ENCODE measurements around the gene TREML4.

DNA sequence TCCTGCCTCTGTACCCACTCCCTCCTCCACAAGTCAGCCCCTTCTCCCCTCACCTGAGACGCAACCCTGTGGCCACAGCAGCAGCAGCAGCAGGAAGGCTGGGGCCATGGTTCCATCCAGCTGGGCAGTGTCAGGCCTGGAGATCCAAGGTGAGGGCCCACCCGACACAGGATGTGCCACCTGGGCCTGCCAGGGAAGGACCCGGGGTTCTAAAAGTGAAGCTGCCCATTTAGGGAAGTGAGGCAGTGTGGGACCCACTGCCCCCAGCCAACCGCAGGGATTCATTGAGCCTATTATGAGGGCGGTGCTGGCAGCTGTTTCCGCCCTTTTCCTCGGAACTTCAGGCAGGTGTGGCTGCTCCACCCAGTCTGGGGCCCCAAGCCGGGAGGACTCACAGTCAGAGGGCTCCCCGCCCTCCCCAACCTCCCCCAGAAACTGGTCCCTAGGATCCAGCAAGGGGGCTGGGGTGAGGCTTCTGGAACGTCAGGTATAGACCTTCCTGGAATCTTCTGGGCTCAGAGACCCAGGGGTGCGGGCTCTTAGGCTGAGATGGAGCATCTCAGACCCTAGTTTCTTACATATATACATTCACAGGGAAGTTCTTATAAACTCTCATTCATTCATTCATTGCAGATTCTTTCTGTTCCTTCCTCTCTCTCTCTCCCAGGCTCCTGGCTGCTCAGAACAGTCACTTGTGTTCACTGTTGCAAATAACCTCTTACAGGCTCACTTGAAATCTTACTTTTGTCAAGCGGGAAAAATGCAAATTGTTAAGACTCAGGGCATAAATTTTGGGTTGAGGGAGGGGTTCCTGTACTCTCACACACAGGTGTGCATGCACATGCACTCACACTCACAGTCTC lies 27.0 kb upstream of the TREML4 start, which contains the start of gene TREML2:
- TF ChIP-seq EZH2 (IDR thresholded peaks at IDR 0.05; ENCODE audit: borderline replicate concordance, insufficient read depth, low read length, poor library complexity, severe bottlenecking) (no peak), POLR2AphosphoS5 (IDR thresholded peaks at IDR 0.05) (no peak), TAF1 (IDR thresholded peaks at IDR 0.05; ENCODE audit: low read depth) (no peak), EP300 (conservative IDR thresholded peaks at IDR 0.05; ENCODE audit: poor library complexity, severe bottlenecking) (no peak), SMC3 (conservative IDR thresholded peaks at IDR 0.05; ENCODE audit: poor library complexity) (no peak), MXI1 (conservative IDR thresholded peaks at IDR 0.05; ENCODE audit: poor library complexity, severe bottlenecking) (no peak)
- TF ChIP-seq, protein P1, sequence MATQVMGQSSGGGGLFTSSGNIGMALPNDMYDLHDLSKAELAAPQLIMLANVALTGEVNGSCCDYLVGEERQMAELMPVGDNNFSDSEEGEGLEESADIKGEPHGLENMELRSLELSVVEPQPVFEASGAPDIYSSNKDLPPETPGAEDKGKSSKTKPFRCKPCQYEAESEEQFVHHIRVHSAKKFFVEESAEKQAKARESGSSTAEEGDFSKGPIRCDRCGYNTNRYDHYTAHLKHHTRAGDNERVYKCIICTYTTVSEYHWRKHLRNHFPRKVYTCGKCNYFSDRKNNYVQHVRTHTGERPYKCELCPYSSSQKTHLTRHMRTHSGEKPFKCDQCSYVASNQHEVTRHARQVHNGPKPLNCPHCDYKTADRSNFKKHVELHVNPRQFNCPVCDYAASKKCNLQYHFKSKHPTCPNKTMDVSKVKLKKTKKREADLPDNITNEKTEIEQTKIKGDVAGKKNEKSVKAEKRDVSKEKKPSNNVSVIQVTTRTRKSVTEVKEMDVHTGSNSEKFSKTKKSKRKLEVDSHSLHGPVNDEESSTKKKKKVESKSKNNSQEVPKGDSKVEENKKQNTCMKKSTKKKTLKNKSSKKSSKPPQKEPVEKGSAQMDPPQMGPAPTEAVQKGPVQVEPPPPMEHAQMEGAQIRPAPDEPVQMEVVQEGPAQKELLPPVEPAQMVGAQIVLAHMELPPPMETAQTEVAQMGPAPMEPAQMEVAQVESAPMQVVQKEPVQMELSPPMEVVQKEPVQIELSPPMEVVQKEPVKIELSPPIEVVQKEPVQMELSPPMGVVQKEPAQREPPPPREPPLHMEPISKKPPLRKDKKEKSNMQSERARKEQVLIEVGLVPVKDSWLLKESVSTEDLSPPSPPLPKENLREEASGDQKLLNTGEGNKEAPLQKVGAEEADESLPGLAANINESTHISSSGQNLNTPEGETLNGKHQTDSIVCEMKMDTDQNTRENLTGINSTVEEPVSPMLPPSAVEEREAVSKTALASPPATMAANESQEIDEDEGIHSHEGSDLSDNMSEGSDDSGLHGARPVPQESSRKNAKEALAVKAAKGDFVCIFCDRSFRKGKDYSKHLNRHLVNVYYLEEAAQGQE (IDR thresholded peaks at IDR 0.05; ENCODE audit: borderline replicate concordance) = no peak
- TF ChIP-seq, protein P2, sequence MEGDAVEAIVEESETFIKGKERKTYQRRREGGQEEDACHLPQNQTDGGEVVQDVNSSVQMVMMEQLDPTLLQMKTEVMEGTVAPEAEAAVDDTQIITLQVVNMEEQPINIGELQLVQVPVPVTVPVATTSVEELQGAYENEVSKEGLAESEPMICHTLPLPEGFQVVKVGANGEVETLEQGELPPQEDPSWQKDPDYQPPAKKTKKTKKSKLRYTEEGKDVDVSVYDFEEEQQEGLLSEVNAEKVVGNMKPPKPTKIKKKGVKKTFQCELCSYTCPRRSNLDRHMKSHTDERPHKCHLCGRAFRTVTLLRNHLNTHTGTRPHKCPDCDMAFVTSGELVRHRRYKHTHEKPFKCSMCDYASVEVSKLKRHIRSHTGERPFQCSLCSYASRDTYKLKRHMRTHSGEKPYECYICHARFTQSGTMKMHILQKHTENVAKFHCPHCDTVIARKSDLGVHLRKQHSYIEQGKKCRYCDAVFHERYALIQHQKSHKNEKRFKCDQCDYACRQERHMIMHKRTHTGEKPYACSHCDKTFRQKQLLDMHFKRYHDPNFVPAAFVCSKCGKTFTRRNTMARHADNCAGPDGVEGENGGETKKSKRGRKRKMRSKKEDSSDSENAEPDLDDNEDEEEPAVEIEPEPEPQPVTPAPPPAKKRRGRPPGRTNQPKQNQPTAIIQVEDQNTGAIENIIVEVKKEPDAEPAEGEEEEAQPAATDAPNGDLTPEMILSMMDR (IDR thresholded peaks at IDR 0.05; ENCODE audit: poor library complexity, severe bottlenecking) = no peak
